Measurements from ENCODE around the gene GPR107. TPM values are rescaled to one million over a fixed set of nuclear protein-coding genes. Genes with fewer than 3 reads are reported as not detected.

GPR107 gene
- total RNA-seq, 1 donor, result 30.9 TPM

GRCh38 chr9:130183133-130183762 is 129.5 kb downstream of the GPR107 start:
- H3K4me3 ChIP-seq (ENCODE audit: low read depth, low read length), result no peak overlapping the region

GRCh38 chr9:130185017-130185416 is 131.3 kb downstream of the GPR107 start:
- H3K4me3 ChIP-seq (ENCODE audit: low read depth, low read length), result no peak overlapping the region
- no peak for DNase-seq (ENCODE audit: low read depth)
- no peak for TF ChIP-seq CTCF (IDR thresholded peaks at IDR 0.05; ENCODE audit: insufficient read depth, low read length)

More at GRCh38 chr9:130183133-130183762, 129.5 kb downstream of the GPR107 start:
- TF ChIP-seq CTCF (IDR thresholded peaks at IDR 0.05; ENCODE audit: insufficient read depth, low read length), result no peak
- peak; percentile 72 for DNase-seq (ENCODE audit: low read depth)

- H3K4me3 ChIP-seq (ENCODE audit: low read depth, low read length), result no peak overlapping the region
- no peak for DNase-seq (ENCODE audit: low read depth)
- no peak for TF ChIP-seq CTCF (IDR thresholded peaks at IDR 0.05; ENCODE audit: insufficient read depth, low read length)
These were observed 131.9 kb downstream of the GPR107 start for GRCh38 chr9:130185490-130186031.

GRCh38 chr9:130186051-130186450 is 132.3 kb downstream of the GPR107 start:
- TF ChIP-seq CTCF (IDR thresholded peaks at IDR 0.05; ENCODE audit: insufficient read depth, low read length), result no peak
- DNase-seq (ENCODE audit: low read depth), result no peak
- H3K4me3 ChIP-seq (ENCODE audit: low read depth, low read length), result no peak overlapping the region

GRCh38 chr9:130186839-130187522 is 133.3 kb downstream of the GPR107 start:
- H3K4me3 ChIP-seq (ENCODE audit: low read depth, low read length), result peak overlapping the region; percentile 28
- peak; percentile 43 for DNase-seq (ENCODE audit: low read depth)
- TF ChIP-seq CTCF (IDR thresholded peaks at IDR 0.05; ENCODE audit: insufficient read depth, low read length), result no peak

GRCh38 chr9:130187523-130187846 is 133.8 kb downstream of the GPR107 start:
- DNase-seq (ENCODE audit: low read depth), result no peak
- no peak for TF ChIP-seq CTCF (IDR thresholded peaks at IDR 0.05; ENCODE audit: insufficient read depth, low read length)
- peak overlapping the region; percentile 5 for H3K4me3 ChIP-seq (ENCODE audit: low read depth, low read length)
